Thyroid gland (tissue), 4 donors: ENCODE data around the gene DEFB113.

Experiments
- CTCF ChIP-seq, 6 experiments: fragments of 200-600 bp in 3 of 6; fragments of 450-650 bp in 3 of 6; sonication (generic) in 3 of 6; IDR thresholded peaks; one replicate each; pipeline ENCODE4 v1.5.1; 2016 to 2019; ENCODE audit warnings: antibody characterized with exemption in 6 of 6, mild to moderate bottlenecking in 2 of 6, inconsistent platforms in 1 of 6, moderate library complexity in 1 of 6
- POLR2A ChIP-seq, 2 donors: fragments of 450-650 bp; IDR thresholded peaks; one replicate each; pipeline ENCODE4 v1.6.1; 2017; ENCODE audit warnings: antibody characterized with exemption in 2 of 2, mild to moderate bottlenecking in 2 of 2, moderate library complexity in 1 of 2

DNA sequence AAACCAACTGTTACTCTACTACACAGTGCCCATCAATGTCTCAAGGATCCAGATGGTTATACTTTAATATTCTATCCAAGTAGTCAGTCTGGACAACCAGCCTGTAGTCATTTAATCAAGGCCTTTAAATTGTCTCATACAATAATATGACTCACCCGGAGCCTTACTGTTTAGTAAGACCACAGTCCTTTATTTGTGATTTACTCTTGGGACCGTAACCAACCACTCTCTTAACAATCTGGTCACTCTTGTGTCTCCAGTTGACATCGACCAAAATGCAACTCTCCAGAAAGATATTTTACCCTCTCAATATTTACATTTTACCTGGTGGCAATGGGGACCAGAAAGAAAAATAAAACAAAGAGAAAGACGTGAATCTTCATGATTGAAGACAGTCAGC, 20.4 kb downstream of the DEFB113 start:
- no peak for TF ChIP-seq CTCF (IDR thresholded peaks at IDR 0.05)
- TF ChIP-seq POLR2A (IDR thresholded peaks at IDR 0.05), result no peak
